ENCODE data around the gene KIR2DL4.
"Not testable (repeated sequence)": the region's sequence is repeated elsewhere in the genome, so short reads cannot be mapped to it uniquely, and the experiment has no call there.

The KIR2DL4 gene

GRCh38 chr19:54803410-54803809, at the start of gene KIR2DL4:
KIR2DL4 (plus strand) TSS chr19:54803610; CDS start chr19:54803652, 42 bp downstream.
- H3K4me3 ChIP-seq (ENCODE audit: low read depth, low read length): no peak within 1 kb of the TSS
- in situ Hi-C loops (cut with HindIII; ENCODE audit: low sequenced_read_pairs): no loop called here
- TF ChIP-seq CTCF (IDR thresholded peaks at IDR 0.05; ENCODE audit: low read depth, low read length, missing control alignments): no peak
- no peak for DNase-seq (ENCODE audit: low read depth)

GRCh38 chr19:54756204-54757110, 47.0 kb upstream of the KIR2DL4 start:
- in situ Hi-C loops (cut with HindIII; ENCODE audit: low sequenced_read_pairs); DNase-seq (ENCODE audit: low read depth); H3K4me3 ChIP-seq (ENCODE audit: low read depth, low read length): not testable (repeated sequence)

- DNase-seq (ENCODE audit: low read depth); H3K4me3 ChIP-seq (ENCODE audit: low read depth, low read length); in situ Hi-C loops (cut with HindIII; ENCODE audit: low sequenced_read_pairs): not testable (repeated sequence)
Measured at GRCh38 chr19:54758577-54758976, 44.8 kb upstream of the KIR2DL4 start.

- H3K4me3 ChIP-seq (ENCODE audit: low read depth, low read length); in situ Hi-C loops (cut with HindIII; ENCODE audit: low sequenced_read_pairs); DNase-seq (ENCODE audit: low read depth): not testable (repeated sequence)
Measured at GRCh38 chr19:54764219-54764618, 39.2 kb upstream of the KIR2DL4 start.

- DNase-seq (ENCODE audit: low read depth); in situ Hi-C loops (cut with HindIII; ENCODE audit: low sequenced_read_pairs); H3K4me3 ChIP-seq (ENCODE audit: low read depth, low read length): not testable (repeated sequence)
Measured at GRCh38 chr19:54766464-54766863, 36.9 kb upstream of the KIR2DL4 start.

- H3K4me3 ChIP-seq (ENCODE audit: low read depth, low read length); in situ Hi-C loops (cut with HindIII; ENCODE audit: low sequenced_read_pairs); DNase-seq (ENCODE audit: low read depth): not testable (repeated sequence)
Measured at GRCh38 chr19:54769646-54770045, 33.8 kb upstream of the KIR2DL4 start, which contains the start of gene KIR2DL1. KIR2DL1 (plus strand) TSS chr19:54769793; CDS start chr19:54769851, 58 bp downstream.

GRCh38 chr19:54770511-54770910, 32.9 kb upstream of the KIR2DL4 start:
- DNase-seq (ENCODE audit: low read depth); H3K4me3 ChIP-seq (ENCODE audit: low read depth, low read length); in situ Hi-C loops (cut with HindIII; ENCODE audit: low sequenced_read_pairs): not testable (repeated sequence)

- DNase-seq (ENCODE audit: low read depth); in situ Hi-C loops (cut with HindIII; ENCODE audit: low sequenced_read_pairs); H3K4me3 ChIP-seq (ENCODE audit: low read depth, low read length): not testable (repeated sequence)
Measured at GRCh38 chr19:54771018-54771960, 32.1 kb upstream of the KIR2DL4 start.

GRCh38 chr19:54772666-54773065, 30.7 kb upstream of the KIR2DL4 start:
- in situ Hi-C loops (cut with HindIII; ENCODE audit: low sequenced_read_pairs); DNase-seq (ENCODE audit: low read depth); H3K4me3 ChIP-seq (ENCODE audit: low read depth, low read length): not testable (repeated sequence)

GRCh38 chr19:54775095-54775815, 28.2 kb upstream of the KIR2DL4 start:
- DNase-seq (ENCODE audit: low read depth); H3K4me3 ChIP-seq (ENCODE audit: low read depth, low read length); in situ Hi-C loops (cut with HindIII; ENCODE audit: low sequenced_read_pairs): not testable (repeated sequence)

- in situ Hi-C loops (cut with HindIII; ENCODE audit: low sequenced_read_pairs); H3K4me3 ChIP-seq (ENCODE audit: low read depth, low read length); DNase-seq (ENCODE audit: low read depth): not testable (repeated sequence)
Measured at GRCh38 chr19:54775830-54776229, 27.6 kb upstream of the KIR2DL4 start.

- H3K4me3 ChIP-seq (ENCODE audit: low read depth, low read length); DNase-seq (ENCODE audit: low read depth); in situ Hi-C loops (cut with HindIII; ENCODE audit: low sequenced_read_pairs): not testable (repeated sequence)
Measured at GRCh38 chr19:54777851-54778250, 25.6 kb upstream of the KIR2DL4 start.

- DNase-seq (ENCODE audit: low read depth); H3K4me3 ChIP-seq (ENCODE audit: low read depth, low read length); in situ Hi-C loops (cut with HindIII; ENCODE audit: low sequenced_read_pairs): not testable (repeated sequence)
Measured at GRCh38 chr19:54778896-54779295, 24.5 kb upstream of the KIR2DL4 start.

- DNase-seq (ENCODE audit: low read depth); in situ Hi-C loops (cut with HindIII; ENCODE audit: low sequenced_read_pairs); H3K4me3 ChIP-seq (ENCODE audit: low read depth, low read length): not testable (repeated sequence)
Measured at GRCh38 chr19:54782916-54783315, 20.5 kb upstream of the KIR2DL4 start.

- DNase-seq (ENCODE audit: low read depth); in situ Hi-C loops (cut with HindIII; ENCODE audit: low sequenced_read_pairs); H3K4me3 ChIP-seq (ENCODE audit: low read depth, low read length): not testable (repeated sequence)
Measured at GRCh38 chr19:54786091-54786723, 17.2 kb upstream of the KIR2DL4 start.
